ENCODE data around the gene EFHC1. TPM values are rescaled to one million over a fixed set of nuclear protein-coding genes. Genes with fewer than 3 reads are reported as not detected.

EFHC1 gene
- total RNA-seq, 1 donor from 2014 or later, result 22.7 TPM

- DNase-seq, result peak; percentile 24
Observed at GRCh38 chr6:52503851-52504781, 84.0 kb downstream of the EFHC1 start.

DNA sequence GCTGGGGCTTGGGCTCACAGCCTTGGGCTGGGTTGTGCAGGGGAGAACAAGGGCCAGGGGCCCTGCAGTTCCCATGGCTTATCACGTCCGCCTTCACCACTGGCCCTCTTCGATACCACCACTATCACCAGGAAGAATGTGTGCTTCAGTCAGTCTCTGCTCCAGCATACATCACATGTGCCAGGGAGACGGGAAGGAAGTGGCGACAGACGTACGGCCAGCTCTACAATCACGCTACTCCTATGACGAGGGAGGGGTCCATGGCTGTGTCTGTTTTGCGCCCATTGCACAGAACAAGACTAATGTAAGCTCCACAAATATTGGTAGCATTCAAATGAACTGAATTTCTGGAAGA lies 84.6 kb downstream of the EFHC1 start:
- no peak for DNase-seq

DNA sequence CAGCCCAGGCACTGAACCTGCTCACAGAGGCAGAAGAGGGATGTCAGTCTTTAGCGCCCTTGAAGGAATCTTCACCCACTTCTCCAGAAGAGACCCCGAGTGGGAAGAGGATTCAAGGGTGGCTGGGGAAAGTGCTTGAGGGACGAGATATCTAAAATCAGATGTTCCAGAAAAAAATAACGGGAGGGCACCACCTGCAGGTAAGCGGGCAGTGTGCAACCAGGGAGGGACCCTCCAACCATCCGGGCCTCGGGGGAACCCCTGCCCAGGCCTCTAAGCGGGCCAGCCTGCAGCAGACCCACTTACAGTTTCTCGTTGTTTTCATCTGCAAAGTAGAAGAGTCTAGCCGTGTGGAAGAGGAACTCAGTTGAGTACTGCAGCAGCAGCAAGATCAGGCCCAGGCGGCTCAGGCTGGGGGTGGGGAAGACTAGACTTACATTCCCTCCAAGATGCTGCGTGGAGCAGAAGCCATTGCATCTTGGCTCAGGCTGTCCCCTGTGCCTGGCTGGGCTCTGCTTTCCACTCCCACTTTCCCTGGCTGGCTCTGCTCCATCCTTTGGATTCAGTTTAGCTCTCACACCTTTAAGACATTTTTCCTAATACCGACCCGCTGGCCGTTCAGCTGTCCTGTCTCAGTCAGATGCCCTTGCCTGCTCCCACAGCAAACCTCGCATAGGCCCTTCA lies 85.7 kb downstream of the EFHC1 start:
- no peak for DNase-seq

GRCh38 chr6:52506476-52506875 lies 86.3 kb downstream of the EFHC1 start:
- no peak for DNase-seq

- no peak for DNase-seq
Observed at GRCh38 chr6:52507557-52508260, 87.6 kb downstream of the EFHC1 start.

GRCh38 chr6:52508261-52508739 lies 88.2 kb downstream of the EFHC1 start:
- no peak for DNase-seq

DNA sequence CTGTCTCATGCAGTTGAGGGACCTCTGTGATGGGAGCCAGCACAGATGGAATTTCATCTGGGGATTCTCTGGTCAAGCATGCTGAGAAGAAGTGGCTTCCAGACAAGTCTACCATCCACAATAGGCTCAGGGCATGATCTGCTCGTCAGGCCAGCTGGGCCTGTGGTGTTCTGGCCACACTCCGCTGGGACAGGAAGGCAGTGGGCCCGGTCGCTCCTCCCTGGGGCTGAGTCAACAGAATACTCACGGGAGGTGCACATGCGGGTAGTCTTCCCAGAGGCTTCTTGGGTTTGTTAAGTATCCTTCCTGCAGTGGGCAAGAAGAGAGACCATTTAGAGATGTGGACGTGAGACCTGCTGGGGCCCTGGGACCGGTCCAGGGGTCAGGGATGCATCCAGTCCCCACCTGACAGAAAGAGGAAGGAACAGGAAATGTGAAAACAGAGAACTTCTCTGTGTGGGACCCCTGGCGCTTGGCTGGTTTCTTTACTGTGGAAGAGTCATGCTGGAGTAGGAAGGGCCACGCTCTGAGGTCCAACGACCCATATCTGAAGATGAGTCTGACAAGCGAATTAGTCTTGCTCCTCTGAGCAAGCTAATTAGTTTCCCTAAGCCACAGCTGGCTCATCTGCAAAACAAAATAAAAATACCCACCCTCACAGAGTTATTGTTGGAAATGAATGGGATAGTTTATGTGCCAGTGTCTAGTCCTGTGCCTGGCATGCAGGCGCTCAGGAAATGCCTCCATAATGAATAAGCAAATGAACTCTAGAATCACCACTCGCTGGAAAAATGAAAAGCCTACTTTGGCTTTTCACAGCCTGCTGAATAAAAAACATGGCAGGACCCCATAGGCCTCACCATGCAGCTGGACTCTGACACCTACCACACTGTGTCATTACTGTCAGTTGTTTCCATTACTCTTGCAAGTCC lies 89.4 kb downstream of the EFHC1 start:
- DNase-seq, result no peak

DNA sequence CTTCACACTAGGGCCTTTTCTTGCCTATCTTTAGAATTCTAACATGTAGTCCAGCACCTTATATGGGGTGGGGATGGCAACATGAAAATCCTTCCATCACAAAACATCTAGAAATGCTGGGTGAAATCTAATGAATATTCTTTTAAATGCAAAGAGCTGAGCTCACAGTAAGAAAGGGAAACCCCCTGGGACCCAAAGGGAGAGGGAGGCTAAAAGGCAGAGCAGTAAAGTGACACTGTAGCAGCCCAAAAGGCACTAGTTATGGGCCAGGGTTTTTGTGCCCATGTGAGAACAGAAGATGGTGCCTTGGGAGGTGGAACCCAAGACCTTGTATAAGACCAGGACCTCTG lies 90.0 kb downstream of the EFHC1 start:
- no peak for DNase-seq

GRCh38 chr6:52511163-52511562 lies 91.0 kb downstream of the EFHC1 start:
- no peak for DNase-seq

- no peak for DNase-seq
Observed at GRCh38 chr6:52511572-52512151, 91.5 kb downstream of the EFHC1 start.

GRCh38 chr6:52512199-52512598 lies 92.1 kb downstream of the EFHC1 start:
- peak; percentile 62 for DNase-seq

DNA sequence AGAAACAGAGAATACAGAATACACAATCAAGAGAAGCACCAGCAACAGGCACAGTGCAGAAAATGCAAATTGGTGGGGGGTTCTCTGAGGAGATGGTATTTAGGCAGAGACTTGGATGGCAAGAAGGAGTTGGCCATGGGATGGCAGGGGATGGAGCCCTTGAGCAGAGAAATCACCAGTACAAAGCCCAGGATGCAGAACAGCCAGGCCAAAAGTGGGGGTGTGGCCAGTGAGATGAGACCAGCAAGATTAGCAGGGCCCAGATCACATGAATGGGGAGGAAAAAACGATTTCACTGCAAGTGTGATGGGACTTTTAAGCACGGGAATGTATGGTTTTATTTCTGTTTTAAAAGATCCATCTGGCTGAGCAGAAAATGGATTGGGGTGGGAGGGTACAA lies 93.3 kb downstream of the EFHC1 start:
- DNase-seq, result no peak

GRCh38 chr6:52513896-52514295 lies 93.8 kb downstream of the EFHC1 start:
- no peak for DNase-seq

GRCh38 chr6:52514514-52514913 lies 94.4 kb downstream of the EFHC1 start:
- DNase-seq, result peak; percentile 86

DNA sequence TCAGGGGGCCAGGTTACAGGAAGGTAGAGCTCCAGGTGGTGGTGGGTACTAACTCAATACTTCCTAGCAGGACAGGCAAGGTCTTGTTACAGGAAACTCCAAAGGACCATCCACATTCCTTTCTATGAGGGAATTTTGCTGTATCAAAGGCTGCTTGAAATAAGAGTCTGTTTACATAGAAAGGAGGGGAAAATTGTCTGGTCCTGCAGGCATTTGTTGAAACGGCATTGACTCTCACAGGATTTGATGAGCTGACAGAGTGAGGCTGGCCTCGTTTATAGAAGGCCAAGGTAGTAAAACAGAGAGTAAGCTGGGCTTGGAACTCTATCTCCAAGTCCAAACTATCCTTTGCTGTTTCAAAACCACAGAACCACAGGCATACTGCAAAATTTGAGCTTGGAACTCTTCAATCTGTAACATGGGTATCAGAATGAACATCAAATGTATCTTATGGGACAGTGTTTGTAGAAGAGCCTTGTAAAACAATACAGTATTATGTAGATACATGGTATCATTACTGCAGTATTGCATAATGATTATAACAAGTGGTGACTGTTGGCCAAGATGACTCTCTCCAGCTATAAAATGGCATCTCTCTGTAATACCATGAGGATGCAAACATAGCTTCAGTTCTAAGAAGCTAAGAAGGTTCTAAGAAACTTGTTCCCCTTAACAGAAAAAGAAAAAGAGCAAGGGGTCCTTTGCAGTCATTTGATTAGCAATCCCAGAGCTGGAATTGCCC lies 95.2 kb downstream of the EFHC1 start:
- DNase-seq, result no peak

DNA sequence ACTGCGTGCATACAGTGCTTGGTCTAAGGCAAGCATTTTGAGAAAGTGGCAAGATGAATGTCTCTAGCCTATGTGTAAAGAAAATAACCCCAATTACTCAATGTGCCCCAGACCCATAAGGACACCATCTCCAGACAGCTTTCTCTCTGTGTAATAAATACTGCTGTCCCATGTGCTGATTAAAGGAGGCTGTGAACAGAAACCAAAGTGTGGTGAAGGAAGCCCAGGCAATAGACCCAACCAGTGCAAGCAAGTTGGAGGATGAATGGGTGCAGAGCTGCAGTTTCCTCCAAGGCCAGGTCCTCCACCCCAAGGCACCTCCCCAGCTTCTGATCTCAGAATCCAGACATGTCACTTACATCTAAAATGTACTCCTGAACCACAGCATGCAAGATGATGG lies 96.1 kb downstream of the EFHC1 start:
- no peak for DNase-seq

DNA sequence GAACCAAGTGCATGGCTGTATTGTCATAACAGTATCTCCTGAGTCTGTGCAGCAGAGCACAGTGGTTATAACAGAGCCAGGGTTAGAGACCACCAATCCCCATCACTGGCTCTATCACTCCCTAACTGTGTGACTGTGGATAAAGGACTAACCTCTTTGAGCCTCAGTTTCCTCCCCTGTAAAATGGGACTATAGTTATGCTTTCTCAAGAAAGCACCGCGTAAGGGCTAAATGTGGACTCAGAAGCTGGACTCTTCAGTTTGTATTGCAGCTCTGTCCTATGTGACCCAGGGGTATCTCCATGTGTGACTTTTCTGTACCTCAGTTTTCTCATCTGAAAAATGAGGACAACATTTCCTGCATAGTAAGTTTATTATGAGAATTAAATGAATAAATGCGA lies 96.8 kb downstream of the EFHC1 start:
- no peak for DNase-seq

- peak; percentile 87 for DNase-seq
Observed at GRCh38 chr6:52517502-52518278, 97.5 kb downstream of the EFHC1 start.

DNA sequence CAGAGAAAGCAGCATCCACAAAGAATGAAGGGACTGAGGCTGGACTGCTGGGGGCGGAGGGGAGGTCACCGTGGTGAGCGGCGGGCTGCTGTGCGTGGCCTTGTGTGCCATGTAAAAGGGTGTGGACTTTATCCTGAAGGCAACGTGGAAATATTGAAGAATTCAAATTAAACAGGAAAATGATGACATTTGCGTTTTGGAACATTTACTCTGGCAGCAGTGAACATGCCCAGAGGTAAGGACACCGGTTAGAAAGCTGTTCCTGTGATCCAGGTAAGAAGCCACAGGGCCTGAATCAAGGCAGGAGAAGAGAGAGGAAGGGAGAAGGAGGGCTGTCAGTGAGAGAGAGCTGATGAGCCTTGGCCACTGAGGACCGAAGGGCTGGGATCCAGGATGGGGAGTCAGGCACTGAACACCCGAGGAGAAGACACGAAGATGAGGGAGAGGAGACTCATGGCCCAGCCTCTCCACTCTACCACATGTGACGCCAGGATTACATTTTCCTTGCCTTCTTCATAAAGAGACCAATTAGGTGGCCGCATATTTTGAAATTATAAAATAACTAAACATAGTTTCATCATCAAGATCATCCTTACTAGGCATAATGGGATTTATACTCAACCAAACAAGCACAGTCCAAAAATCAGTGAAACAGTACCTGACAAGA lies 98.3 kb downstream of the EFHC1 start:
- no peak for DNase-seq
